Fibroblast of lung (primary cell): ENCODE data around the gene FAM216A. TPM values are rescaled to one million over a fixed set of nuclear protein-coding genes. Genes with fewer than 3 reads are reported as not detected.
"Not testable (repeated sequence)": the region's sequence is repeated elsewhere in the genome, so short reads cannot be mapped to it uniquely, and the experiment has no call there.

ENCODE experiments used
- DNase-seq, 2 donors: peaks; one replicate each; pipeline versions ENCODE4 v3.0.0 to v3.0.0-alpha.2; 2010; ENCODE audit warnings: low read depth in 2 of 2
- H2AFZ ChIP-seq: 2 replicates; pipeline ENCODE4 v1.5.1; 2012; ENCODE audit warnings: low read length, control low read depth, inconsistent platforms
- H3K27ac ChIP-seq: 2 replicates; pipeline ENCODE4 v1.5.1; 2011; ENCODE audit warnings: low read length, control low read depth; ENCODE audit not compliant: insufficient read depth
- H3K27me3 ChIP-seq: 2 replicates; pipeline ENCODE4 v1.5.1; 2011; ENCODE audit warnings: mild to moderate bottlenecking, low read length; ENCODE audit not compliant: control insufficient read depth, insufficient read depth
- H3K36me3 ChIP-seq: 2 replicates; pipeline ENCODE4 v1.5.1; 2011; ENCODE audit warnings: low read length; ENCODE audit not compliant: control insufficient read depth, insufficient read depth
- H3K4me1 ChIP-seq: 2 replicates; pipeline ENCODE4 v1.5.1; 2011; ENCODE audit warnings: low read length; ENCODE audit not compliant: control insufficient read depth, insufficient read depth; ENCODE audit errors: extremely low read depth
- H3K4me2 ChIP-seq: 2 replicates; pipeline ENCODE4 v1.5.1; 2011; ENCODE audit warnings: low read length, control low read depth; ENCODE audit not compliant: insufficient read depth; ENCODE audit errors: extremely low read depth
- H3K4me3 ChIP-seq, 4 experiments: fragments of 200-600 bp in 1 of 4; sonication (generic) in 1 of 4; replicated peaks in 1 of 4; 2 replicates each; pipeline ENCODE4 v1.5.1; 2011 to 2016; ENCODE audit warnings: low read length in 4 of 4, low read depth in 3 of 4, mild to moderate bottlenecking in 3 of 4, control low read depth in 2 of 4, inconsistent platforms in 1 of 4, mixed read lengths in 1 of 4; ENCODE audit not compliant: insufficient read depth in 1 of 4; ENCODE audit errors: control extremely low read depth in 1 of 4
- H3K79me2 ChIP-seq: 2 replicates; pipeline ENCODE4 v1.5.1; 2012; ENCODE audit warnings: mild to moderate bottlenecking, low read length, inconsistent platforms; ENCODE audit not compliant: control insufficient read depth, insufficient read depth
- H3K9ac ChIP-seq: 2 replicates; pipeline ENCODE4 v1.5.1; 2011; ENCODE audit warnings: mild to moderate bottlenecking, low read length, control low read depth; ENCODE audit not compliant: insufficient read depth
- H3K9me3 ChIP-seq: 2 replicates; pipeline ENCODE4 v1.5.1; 2012; ENCODE audit warnings: low read depth, low read length; ENCODE audit not compliant: control insufficient read depth, insufficient read depth
- H4K20me1 ChIP-seq: 2 replicates; pipeline ENCODE4 v1.5.1; 2011; ENCODE audit warnings: low read length; ENCODE audit not compliant: control insufficient read depth, insufficient read depth; ENCODE audit errors: extremely low read depth
- CTCF ChIP-seq, 2 donors: IDR thresholded peaks in 1 of 2; conservative IDR thresholded peaks in 1 of 2; 1 replicate in 1 of 2; 2 replicates in 1 of 2; pipeline ENCODE4 v1.5.1; 2011 to 2012; ENCODE audit warnings: low read length in 2 of 2, control low read depth in 1 of 2, inconsistent platforms in 1 of 2, low read depth in 1 of 2, mild to moderate bottlenecking in 1 of 2
- EZH2 ChIP-seq: IDR thresholded peaks from 2 replicates; pipeline ENCODE4 v1.5.1; 2012; ENCODE audit warnings: low read length, control low read depth, mild to moderate bottlenecking; ENCODE audit errors: missing control alignments
- polyA plus RNA-seq, 2 donors: library from polyadenylated mRNA; depleted of rRNA in 1 of 2; stranded (reverse) in 1 of 2; unstranded in 1 of 2; fragments of >200 nt; gene quantifications; 2 replicates each; pipeline ENCODE4 v1.2.1, GENCODE V29; 2011 to 2012; ENCODE audit warnings: missing spikeins in 1 of 2
- total RNA-seq: library from RNA; depleted of rRNA; stranded (reverse); fragments of >200 nt; gene quantifications from 2 replicates; pipeline ENCODE4 v1.2.1, GENCODE V29; 2014

Gene FAM216A
- total and polyA plus RNA-seq, 2 donors (not counting 1 experiment from before 2014, with no cell fraction given): 16.5 to 20.2 TPM

GRCh38 chr12:110421701-110422100, 46.9 kb upstream of the FAM216A start:
- Histone ChIP-seq H3K79me2 (no peaks in the 10 kb centered on the region), H3K4me1 (no peaks in the 10 kb centered on the region), H3K27me3 (no peaks in the 10 kb centered on the region), H4K20me1 (no peaks in the 10 kb centered on the region), H3K27ac (no peak overlapping the region), H3K4me3 (no peak overlapping the region), H2AFZ (no peak overlapping the region), H3K36me3 (no peaks in the 10 kb centered on the region), H3K9ac (no peak overlapping the region), H3K9me3 (no peaks in the 10 kb centered on the region), H3K4me2 (no peak overlapping the region)
- no peak for TF ChIP-seq EZH2
- no peak for TF ChIP-seq CTCF (conservative IDR thresholded peaks at IDR 0.05 in 1 of 2, IDR thresholded peaks at IDR 0.05 in 1 of 2; ENCODE audit: low read depth in 1 of 2, low read length in 2 of 2)
- DNase-seq: no peak

GRCh38 chr12:110424237-110424636, 44.4 kb upstream of the FAM216A start:
- H3K9me3 ChIP-seq: no peaks in the 10 kb centered on the region
- no peaks in the 10 kb centered on the region for H4K20me1 ChIP-seq
- DNase-seq: no peak
- H3K36me3 ChIP-seq: no peaks in the 10 kb centered on the region
- no peaks in the 10 kb centered on the region for H3K79me2 ChIP-seq
- no peak overlapping the region for H3K27ac ChIP-seq
- H3K4me3 ChIP-seq: no peak overlapping the region
- no peaks in the 10 kb centered on the region for H3K27me3 ChIP-seq
- H3K4me2 ChIP-seq: no peak overlapping the region
- no peak overlapping the region for H2AFZ ChIP-seq
- no peaks in the 10 kb centered on the region for H3K4me1 ChIP-seq
- TF ChIP-seq CTCF (conservative IDR thresholded peaks at IDR 0.05 in 1 of 2, IDR thresholded peaks at IDR 0.05 in 1 of 2; ENCODE audit: low read depth in 1 of 2, low read length in 2 of 2): no peak
- TF ChIP-seq EZH2: no peak
- no peak overlapping the region for H3K9ac ChIP-seq

DNA sequence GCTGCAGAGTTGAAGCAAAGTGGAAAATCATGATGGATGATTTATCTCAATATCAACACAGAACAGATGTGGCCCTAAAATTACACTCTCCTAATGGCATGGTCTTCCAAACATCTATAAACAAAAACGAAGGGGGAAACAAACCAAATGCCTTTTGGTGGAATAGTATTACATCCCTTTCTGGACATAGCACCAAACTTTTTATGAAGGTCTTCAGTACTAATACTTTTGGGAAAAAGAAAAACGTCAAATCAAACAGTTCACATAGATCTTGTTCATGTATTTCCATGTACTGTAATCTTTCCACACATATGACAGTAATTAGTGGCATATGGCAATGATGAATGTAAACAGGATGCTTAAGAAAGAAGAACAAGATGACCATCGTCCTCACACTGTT, 42.2 kb upstream of the FAM216A start:
- Histone ChIP-seq H3K9ac (no peak overlapping the region), H3K79me2 (no peaks in the 10 kb centered on the region), H3K9me3 (no peaks in the 10 kb centered on the region), H3K4me3 (no peak overlapping the region), H3K4me2 (peak overlapping the region; percentile 3), H3K4me1 (no peaks in the 10 kb centered on the region), H2AFZ (peak overlapping the region; percentile 20), H4K20me1 (no peaks in the 10 kb centered on the region), H3K27me3 (no peaks in the 10 kb centered on the region), H3K27ac (no peak overlapping the region), H3K36me3 (no peaks in the 10 kb centered on the region)
- no peak for TF ChIP-seq CTCF (conservative IDR thresholded peaks at IDR 0.05 in 1 of 2, IDR thresholded peaks at IDR 0.05 in 1 of 2; ENCODE audit: low read depth in 1 of 2, low read length in 2 of 2)
- no peak for TF ChIP-seq EZH2
- no peak for DNase-seq

- H3K4me2 ChIP-seq: not testable (repeated sequence)
Observed at GRCh38 chr12:110429676-110430075, 39.0 kb upstream of the FAM216A start.

More at GRCh38 chr12:110429676-110430075, 39.0 kb upstream of the FAM216A start:
- not testable (repeated sequence) for H4K20me1 ChIP-seq, H3K9ac ChIP-seq, H3K36me3 ChIP-seq, H3K4me1 ChIP-seq, H3K4me3 ChIP-seq, H3K9me3 ChIP-seq, H2AFZ ChIP-seq, DNase-seq, H3K27me3 ChIP-seq, H3K79me2 ChIP-seq, H3K27ac ChIP-seq
